Ishikawa (cell line): ENCODE measurements around the gene EIF3M.

ENCODE experiments used
- CEBPB ChIP-seq: IDR thresholded peaks from 2 replicates; pipeline ENCODE4 v1.6.1; 2012
- CREB1 ChIP-seq: IDR thresholded peaks from 2 replicates; pipeline ENCODE4 v1.6.1; 2012; ENCODE audit warnings: low read depth
- EGR1 ChIP-seq: IDR thresholded peaks from 2 replicates; pipeline ENCODE4 v1.6.1; 2012
- EP300 ChIP-seq: IDR thresholded peaks from 2 replicates; pipeline ENCODE4 v1.6.1; 2012; ENCODE audit warnings: borderline replicate concordance
- FOXM1 ChIP-seq: IDR thresholded peaks from 2 replicates; pipeline ENCODE4 v1.6.1; 2012; ENCODE audit warnings: low read depth, borderline replicate concordance
- MAX ChIP-seq: IDR thresholded peaks from 2 replicates; pipeline ENCODE4 v1.6.1; 2012
- NFIC ChIP-seq: IDR thresholded peaks from 2 replicates; pipeline ENCODE4 v1.6.1; 2012
- RAD21 ChIP-seq: IDR thresholded peaks from 2 replicates; pipeline ENCODE4 v1.6.1; 2012; ENCODE audit warnings: low read depth
- REST ChIP-seq: IDR thresholded peaks from 2 replicates; pipeline ENCODE4 v1.6.1; 2012; ENCODE audit warnings: low read depth, mild to moderate bottlenecking
- TAF1 ChIP-seq: IDR thresholded peaks from 2 replicates; pipeline ENCODE4 v1.6.1; 2012; ENCODE audit warnings: low read depth, mild to moderate bottlenecking
- TCF12 ChIP-seq: IDR thresholded peaks from 2 replicates; pipeline ENCODE4 v1.6.1; 2012; ENCODE audit warnings: low read depth
- TEAD4 ChIP-seq: IDR thresholded peaks from 2 replicates; pipeline ENCODE4 v1.6.1; 2012
- USF1 ChIP-seq: IDR thresholded peaks from 2 replicates; pipeline ENCODE4 v1.6.1; 2012
- YY1 ChIP-seq: IDR thresholded peaks from 2 replicates; pipeline ENCODE4 v1.6.1; 2012; ENCODE audit warnings: low read depth
- ZBTB7A ChIP-seq: IDR thresholded peaks from 2 replicates; pipeline ENCODE4 v1.6.1; 2012; ENCODE audit warnings: low read depth

The EIF3M gene

GRCh38 chr11:32586576-32587190 lies 3.1 kb downstream of the EIF3M start:
- no peak for TF ChIP-seq FOXM1
- TF ChIP-seq CEBPB, result no peak
- no peak for TF ChIP-seq REST

- no peak for TF ChIP-seq REST
- TF ChIP-seq USF1, result no peak
- no peak for TF ChIP-seq YY1
- TF ChIP-seq TAF1, result no peak
- TF ChIP-seq TCF12, result no peak
- no peak for TF ChIP-seq ZBTB7A
- no peak for TF ChIP-seq CEBPB
- no peak for TF ChIP-seq MAX
- no peak for TF ChIP-seq EP300
- no peak for TF ChIP-seq CREB1
- TF ChIP-seq RAD21, result no peak
- no peak for TF ChIP-seq FOXM1
- no peak for TF ChIP-seq NFIC
- TF ChIP-seq TEAD4, result no peak
- TF ChIP-seq EGR1, result no peak
These were observed 10.6 kb downstream of the EIF3M start for GRCh38 chr11:32594272-32594671.

- no peak for TF ChIP-seq MAX
- TF ChIP-seq TAF1, result no peak
- no peak for TF ChIP-seq ZBTB7A
- TF ChIP-seq EP300, result no peak
- no peak for TF ChIP-seq RAD21
- no peak for TF ChIP-seq EGR1
- 0 out of 2 replicates have a peak, but pooled peaks have one; percentile 36 for TF ChIP-seq TEAD4
These were observed 14.3 kb downstream of the EIF3M start for GRCh38 chr11:32597921-32598320.

GRCh38 chr11:32602657-32603415 lies 19.2 kb downstream of the EIF3M start:
- TF ChIP-seq CEBPB (no peak), ZBTB7A (no peak), USF1 (no peak), TAF1 (no peak)

- TF ChIP-seq USF1, result no peak
These were observed 22.6 kb downstream of the EIF3M start for GRCh38 chr11:32606220-32606619.

- TF ChIP-seq TAF1 (no peak), TEAD4 (no peak), MAX (no peak), REST (no peak), USF1 (no peak), ZBTB7A (no peak), YY1 (no peak), RAD21 (no peak), CEBPB (no peak), EP300 (no peak), TCF12 (no peak), EGR1 (no peak), NFIC (no peak), CREB1 (no peak)
These were observed 27.2 kb downstream of the EIF3M start for GRCh38 chr11:32610797-32611352.
